ENCODE data around the gene EQTN.

Gene EQTN

GRCh38 chr9:27336829-27337228, 39.9 kb upstream of the EQTN start:
- no peak for ATAC-seq
- TF ChIP-seq CREB5 (CRISPR knock-in tag; IDR thresholded peaks at IDR 0.05; ENCODE audit: low read depth) (no peak), TSHZ2 (CRISPR knock-in tag; IDR thresholded peaks at IDR 0.05) (no peak), ISL1 (CRISPR knock-in tag; IDR thresholded peaks at IDR 0.05) (no peak), ZFP30 (CRISPR knock-in tag; IDR thresholded peaks at IDR 0.05) (no peak), ZNF565 (CRISPR knock-in tag; conservative IDR thresholded peaks at IDR 0.05; ENCODE audit: low read depth) (no peak), POU6F1 (CRISPR knock-in tag; IDR thresholded peaks at IDR 0.05; ENCODE audit: borderline replicate concordance, low read depth) (no peak), CSRNP3 (CRISPR knock-in tag; IDR thresholded peaks at IDR 0.05) (no peak), PATZ1 (CRISPR knock-in tag; IDR thresholded peaks at IDR 0.05; ENCODE audit: borderline replicate concordance) (no peak), ZNF8 (CRISPR knock-in tag; IDR thresholded peaks at IDR 0.05) (no peak), SNAI2 (CRISPR knock-in tag; IDR thresholded peaks at IDR 0.05) (no peak), ZFP3 (CRISPR knock-in tag; IDR thresholded peaks at IDR 0.05) (no peak)

GRCh38 chr9:27336126-27336525, 39.2 kb upstream of the EQTN start:
- TF ChIP-seq OSR1 (CRISPR knock-in tag; IDR thresholded peaks at IDR 0.05) (no peak), GLIS3 (CRISPR knock-in tag; IDR thresholded peaks at IDR 0.05) (no peak), ZNF70 (CRISPR knock-in tag; IDR thresholded peaks at IDR 0.05) (no peak), RARB (CRISPR knock-in tag; IDR thresholded peaks at IDR 0.05) (no peak), ZNF8 (CRISPR knock-in tag; IDR thresholded peaks at IDR 0.05) (no peak), POU6F1 (CRISPR knock-in tag; IDR thresholded peaks at IDR 0.05; ENCODE audit: borderline replicate concordance, low read depth) (no peak), ESRRG (CRISPR knock-in tag; IDR thresholded peaks at IDR 0.05) (no peak), TCF4 (CRISPR knock-in tag; IDR thresholded peaks at IDR 0.05; ENCODE audit: borderline replicate concordance) (no peak), CSRNP3 (CRISPR knock-in tag; IDR thresholded peaks at IDR 0.05) (no peak), PPARA (CRISPR knock-in tag; IDR thresholded peaks at IDR 0.05; ENCODE audit: borderline replicate concordance) (no peak), SNAI2 (CRISPR knock-in tag; IDR thresholded peaks at IDR 0.05) (no peak), ZFP30 (CRISPR knock-in tag; IDR thresholded peaks at IDR 0.05) (no peak), CSDC2 (CRISPR knock-in tag; IDR thresholded peaks at IDR 0.05) (no peak), ARNTL (CRISPR knock-in tag; IDR thresholded peaks at IDR 0.05; ENCODE audit: borderline replicate concordance, low read depth) (no peak), ZNF565 (CRISPR knock-in tag; conservative IDR thresholded peaks at IDR 0.05; ENCODE audit: low read depth) (no peak), TSHZ2 (CRISPR knock-in tag; IDR thresholded peaks at IDR 0.05) (no peak), TOX (CRISPR knock-in tag; IDR thresholded peaks at IDR 0.05; ENCODE audit: borderline replicate concordance) (no peak)
- ATAC-seq: no peak

Measured in SK-N-SH treated with all-trans-retinoic acid at 6 μM for 48 hours (cell line).